Gastroesophageal sphincter (tissue), 4 donors: ENCODE data around the gene SOX10. TPM values are rescaled to one million over a fixed set of nuclear protein-coding genes. Genes with fewer than 3 reads are reported as not detected.

Source experiments
- ATAC-seq: fragments of 150-250 bp; one replicate; pipeline ENCODE4 v1.9.1; 2016; ENCODE audit warnings: mild to moderate bottlenecking, moderate library complexity
- H3K27ac ChIP-seq, 4 donors: fragments of 200-600 bp; sonication (generic) in 3 of 4; 1 replicate in 3 of 4; 2 replicates in 1 of 4; pipeline ENCODE4 v1.5.1; 2016 to 2019
- H3K27me3 ChIP-seq: fragments of 200-600 bp; sonication (generic); one replicate; pipeline ENCODE4 v1.5.1; 2019
- H3K36me3 ChIP-seq, 2 donors: fragments of 200-600 bp; sonication (generic); one replicate each; pipeline ENCODE4 v1.5.1; 2019; ENCODE audit warnings: control low read depth in 1 of 2
- H3K4me1 ChIP-seq, 3 donors: fragments of 200-600 bp; sonication (generic); 1 replicate in 2 of 3; 2 replicates in 1 of 3; pipeline ENCODE4 v1.5.1; 2016 to 2019; ENCODE audit warnings: control low read depth in 2 of 3
- H3K4me3 ChIP-seq, 2 donors: fragments of 200-600 bp; sonication (generic); one replicate each; pipeline ENCODE4 v1.5.1; 2019; ENCODE audit warnings: mild to moderate bottlenecking in 1 of 2, moderate library complexity in 1 of 2
- H3K9me3 ChIP-seq, 3 donors: fragments of 200-600 bp; sonication (generic); one replicate each; pipeline ENCODE4 v1.5.1; 2017 to 2019; ENCODE audit warnings: control low read depth in 2 of 3
- EP300 ChIP-seq: sonication (generic); formaldehyde crosslinking; IDR thresholded peaks from one replicate; pipeline ENCODE4 v1.6.1; 2017; ENCODE audit warnings: antibody characterized with exemption, mild to moderate bottlenecking
- POLR2A ChIP-seq, 2 donors: fragments of 450-650 bp; IDR thresholded peaks; one replicate each; pipeline ENCODE4 v1.6.1; 2017; ENCODE audit warnings: antibody characterized with exemption in 2 of 2, mild to moderate bottlenecking in 2 of 2, moderate library complexity in 1 of 2
- POLR2AphosphoS5 ChIP-seq: sonication (generic); formaldehyde crosslinking; IDR thresholded peaks from one replicate; pipeline ENCODE4 v1.6.1; 2017; ENCODE audit warnings: antibody characterized with exemption
- WGBS, 2 donors: methylation state at CpG; one replicate each; pipeline ENCODE4 v1.1.5; 2018; ENCODE audit warnings: low coverage in 1 of 2; 5-methylcytosine and 5-hydroxymethylcytosine counted together
- total RNA-seq, 4 donors: library from RNA; depleted of rRNA; stranded (reverse); fragments of >200 nt; gene quantifications; one replicate each; pipeline ENCODE4 v1.1.0, GENCODE V29; 2016
- TF ChIP-seq, protein P1 (sequence below), 4 experiments: fragments of 200-600 bp in 2 of 4; fragments of 450-650 bp in 2 of 4; sonication (generic) in 1 of 4; IDR thresholded peaks; one replicate each; pipeline ENCODE4 v1.5.1; 2017 to 2019; ENCODE audit warnings: antibody characterized with exemption in 4 of 4, mild to moderate bottlenecking in 2 of 4, moderate library complexity in 2 of 4

SOX10 gene
- total RNA-seq, 4 donors from 2014 or later = 6.9 to 16.0 (median 9.2) TPM

DNA sequence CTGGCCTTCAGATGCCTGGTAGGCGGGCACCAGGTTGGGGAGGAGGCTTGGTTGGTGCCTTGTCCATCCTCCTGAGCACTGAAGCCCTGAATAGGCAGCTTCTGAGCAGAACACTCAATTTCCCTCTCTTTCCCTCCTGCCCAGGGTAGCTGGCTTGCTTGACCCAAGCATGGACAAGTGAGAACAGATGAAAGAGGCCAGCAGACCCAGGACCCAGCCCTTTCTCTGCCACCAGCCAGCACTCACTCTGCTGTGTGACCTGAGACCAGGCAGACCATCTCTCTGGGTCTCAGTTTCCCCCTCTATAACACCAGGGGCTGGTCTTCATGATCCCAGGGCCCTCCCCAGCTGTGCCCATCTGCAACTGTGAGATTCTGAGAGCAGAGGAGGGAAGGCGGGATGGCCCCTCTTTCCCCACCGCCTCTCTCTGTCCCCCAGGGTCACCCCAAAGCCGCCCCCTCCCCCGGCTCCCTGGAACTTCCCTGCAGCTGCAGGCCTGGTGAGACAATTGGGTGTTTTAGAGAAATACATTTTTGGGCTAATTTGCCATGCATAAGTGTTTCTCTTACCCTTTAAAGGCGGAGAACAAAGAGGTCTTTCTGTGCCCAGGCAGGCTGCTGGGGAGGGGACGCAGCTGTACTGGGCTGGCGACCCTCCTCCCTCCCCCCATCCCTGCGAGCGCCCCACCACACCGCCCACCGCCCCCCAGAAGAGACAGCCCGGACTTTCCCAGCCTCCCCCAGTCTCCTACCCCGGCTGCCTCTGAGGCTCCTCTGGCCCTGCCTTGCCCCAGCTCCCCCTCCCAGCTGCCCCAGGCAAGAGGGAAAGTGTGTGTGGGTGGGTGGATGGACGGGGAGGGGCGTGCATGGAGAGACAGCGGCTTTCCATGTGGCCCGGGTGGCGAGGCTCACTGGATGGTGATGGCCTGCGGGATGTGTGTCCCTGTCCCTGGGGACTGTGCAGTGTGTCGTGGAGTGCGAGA lies 42.1 kb upstream of the SOX10 start:
- ATAC-seq = no peak
- TF ChIP-seq EP300 (no peak), POLR2A (IDR thresholded peaks at IDR 0.05) (no peak), POLR2AphosphoS5 (no peak)
- TF ChIP-seq, protein P1, sequence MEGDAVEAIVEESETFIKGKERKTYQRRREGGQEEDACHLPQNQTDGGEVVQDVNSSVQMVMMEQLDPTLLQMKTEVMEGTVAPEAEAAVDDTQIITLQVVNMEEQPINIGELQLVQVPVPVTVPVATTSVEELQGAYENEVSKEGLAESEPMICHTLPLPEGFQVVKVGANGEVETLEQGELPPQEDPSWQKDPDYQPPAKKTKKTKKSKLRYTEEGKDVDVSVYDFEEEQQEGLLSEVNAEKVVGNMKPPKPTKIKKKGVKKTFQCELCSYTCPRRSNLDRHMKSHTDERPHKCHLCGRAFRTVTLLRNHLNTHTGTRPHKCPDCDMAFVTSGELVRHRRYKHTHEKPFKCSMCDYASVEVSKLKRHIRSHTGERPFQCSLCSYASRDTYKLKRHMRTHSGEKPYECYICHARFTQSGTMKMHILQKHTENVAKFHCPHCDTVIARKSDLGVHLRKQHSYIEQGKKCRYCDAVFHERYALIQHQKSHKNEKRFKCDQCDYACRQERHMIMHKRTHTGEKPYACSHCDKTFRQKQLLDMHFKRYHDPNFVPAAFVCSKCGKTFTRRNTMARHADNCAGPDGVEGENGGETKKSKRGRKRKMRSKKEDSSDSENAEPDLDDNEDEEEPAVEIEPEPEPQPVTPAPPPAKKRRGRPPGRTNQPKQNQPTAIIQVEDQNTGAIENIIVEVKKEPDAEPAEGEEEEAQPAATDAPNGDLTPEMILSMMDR (IDR thresholded peaks at IDR 0.05) = no peak
- H3K9me3 ChIP-seq = no peaks in the 10 kb centered on the region
- 81 to 97% methylated on average over 4 to 6 of the region's 22 CpGs for WGBS, 2 donors
- peak overlapping the region in 3 of 4 donors; percentile 14 to 55 (median 37) for H3K27ac ChIP-seq
- no peak overlapping the region for H3K4me3 ChIP-seq
- H3K36me3 ChIP-seq = peaks cover 0 to 9% of the 10 kb centered on the region in 2 donors
- H3K27me3 ChIP-seq = no peaks in the 10 kb centered on the region
- no peaks in the 10 kb centered on the region for H3K4me1 ChIP-seq

DNA sequence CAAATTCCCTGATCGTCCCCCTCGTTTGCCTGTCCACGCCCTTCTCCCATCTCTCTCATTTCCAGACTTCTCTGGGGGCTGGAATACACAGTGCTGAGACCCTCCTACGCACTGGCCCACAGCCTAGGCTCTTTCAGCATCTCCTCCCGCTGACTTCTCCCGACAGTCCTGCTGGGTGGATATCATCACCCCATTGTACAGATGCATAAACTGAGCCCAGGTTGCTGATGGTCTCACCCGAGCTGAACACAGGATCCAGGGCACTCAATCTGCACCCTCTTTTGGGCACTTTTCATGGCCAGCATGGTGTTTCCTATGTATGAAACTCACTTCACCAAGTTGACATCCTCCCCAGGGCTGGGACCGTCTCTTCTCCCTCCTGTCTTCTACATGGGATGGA lies 41.2 kb upstream of the SOX10 start:
- Histone ChIP-seq H3K27me3 (no peaks in the 10 kb centered on the region), H3K27ac (peak overlapping the region in 1 of 4 donors; percentile 55), H3K4me3 (no peak overlapping the region), H3K4me1 (no peaks in the 10 kb centered on the region), H3K9me3 (no peaks in the 10 kb centered on the region), H3K36me3 (peaks cover 0 to 9% of the 10 kb centered on the region in 2 donors)
- WGBS, 2 donors = 84 to 89% methylated on average over 5 to 8 of the region's 8 CpGs
- no peak for ATAC-seq
- TF ChIP-seq, protein P1 (IDR thresholded peaks at IDR 0.05) = no peak
- TF ChIP-seq EP300 (no peak), POLR2AphosphoS5 (no peak), POLR2A (IDR thresholded peaks at IDR 0.05) (no peak)

DNA sequence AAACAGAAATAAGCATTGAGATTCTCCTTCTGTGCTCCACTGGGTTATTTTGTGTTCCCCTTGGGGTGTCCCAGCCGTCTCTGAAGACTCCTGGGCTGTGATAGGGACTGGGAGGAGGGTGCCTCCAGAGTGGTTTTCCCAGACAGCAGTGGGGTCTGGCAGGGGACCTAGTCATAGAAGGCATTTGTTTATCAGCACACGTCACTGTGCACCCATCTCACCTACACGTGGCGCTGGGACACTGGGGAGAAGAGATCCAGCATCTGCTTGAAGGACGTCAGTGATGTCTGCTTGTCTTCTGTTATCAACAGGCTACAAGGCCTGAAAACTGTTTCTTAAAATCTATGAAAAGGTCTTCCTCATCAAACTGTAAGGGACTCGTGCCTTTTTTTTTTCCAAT lies 38.7 kb upstream of the SOX10 start:
- Histone ChIP-seq H3K9me3 (no peaks in the 10 kb centered on the region), H3K36me3 (peaks cover 0 to 9% of the 10 kb centered on the region in 2 donors), H3K27me3 (no peaks in the 10 kb centered on the region), H3K4me3 (no peak overlapping the region), H3K4me1 (peaks cover 0 to 1% (median 0%) of the 10 kb centered on the region in 3 donors), H3K27ac (no peak overlapping the region)
- no peak for ATAC-seq
- 75% methylated on average over 2 to 6 of the region's 6 CpGs for WGBS, 2 donors
- TF ChIP-seq POLR2AphosphoS5 = no peak
- TF ChIP-seq, protein P1 (IDR thresholded peaks at IDR 0.05) = no peak

DNA sequence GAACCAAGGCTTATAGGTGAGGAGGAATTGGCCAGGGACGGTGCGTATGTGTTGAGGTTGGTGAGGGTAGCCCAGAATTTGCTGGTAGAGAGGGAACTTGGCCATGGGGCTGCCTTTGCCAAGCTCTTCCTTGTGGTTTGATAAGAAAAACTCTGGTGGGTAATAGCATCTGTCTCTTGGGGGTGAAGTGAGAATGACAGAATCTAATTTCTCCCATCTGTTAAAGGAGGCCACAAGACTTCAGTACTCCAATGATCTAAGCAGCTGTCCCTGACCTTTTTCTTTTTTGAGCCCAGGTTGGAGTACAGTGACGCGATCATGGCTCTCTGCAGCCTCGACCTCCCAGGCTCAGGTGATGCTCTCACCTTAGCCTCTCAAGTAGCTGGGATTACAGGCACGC lies 36.9 kb upstream of the SOX10 start:
- no peak for TF ChIP-seq POLR2AphosphoS5
- no peak for TF ChIP-seq EP300
- TF ChIP-seq POLR2A (IDR thresholded peaks at IDR 0.05) = no peak
- TF ChIP-seq, protein P1 (IDR thresholded peaks at IDR 0.05) = no peak
- 96% methylated on average over 4 of the region's 6 CpGs; no CpG with 5 or more reads in 1 of the 2 donors for WGBS, 2 donors
- ATAC-seq = no peak
- H3K27ac ChIP-seq = peak overlapping the region in 1 of 4 donors; percentile 15
- H3K4me3 ChIP-seq = no peak overlapping the region
- H3K27me3 ChIP-seq = no peaks in the 10 kb centered on the region
- no peaks in the 10 kb centered on the region for H3K9me3 ChIP-seq
- peaks cover 0 to 20% (median 7%) of the 10 kb centered on the region in 3 donors for H3K4me1 ChIP-seq
- H3K36me3 ChIP-seq = peaks cover 0 to 8% of the 10 kb centered on the region in 2 donors
